Testis (tissue), 2 donors: ENCODE results near the gene PIP5K1C.

Source experiments
- CTCF ChIP-seq, 3 experiments: fragments of 450-650 bp in 2 of 3; fragments of 200-600 bp in 1 of 3; sonication (generic) in 1 of 3; IDR thresholded peaks; one replicate each; pipeline ENCODE4 v1.5.1; 2016 to 2019; ENCODE audit warnings: antibody characterized with exemption in 3 of 3, mild to moderate bottlenecking in 2 of 3, moderate library complexity in 1 of 3
- POLR2A ChIP-seq: fragments of 450-650 bp; IDR thresholded peaks from one replicate; pipeline ENCODE4 v1.6.1; 2017; ENCODE audit warnings: antibody characterized with exemption, mild to moderate bottlenecking, moderate library complexity

GRCh38 chr19:3658004-3658869, 42.0 kb downstream of the PIP5K1C start:
- TF ChIP-seq CTCF (IDR thresholded peaks at IDR 0.05) (no peak), POLR2A (no peak)
